ENCODE results near the gene FHOD3. TPM values are rescaled to one million over a fixed set of nuclear protein-coding genes. Genes with fewer than 3 reads are reported as not detected.

Gene FHOD3
- total RNA-seq, 1 experiment from 2014 or later = 0.34 TPM

DNA sequence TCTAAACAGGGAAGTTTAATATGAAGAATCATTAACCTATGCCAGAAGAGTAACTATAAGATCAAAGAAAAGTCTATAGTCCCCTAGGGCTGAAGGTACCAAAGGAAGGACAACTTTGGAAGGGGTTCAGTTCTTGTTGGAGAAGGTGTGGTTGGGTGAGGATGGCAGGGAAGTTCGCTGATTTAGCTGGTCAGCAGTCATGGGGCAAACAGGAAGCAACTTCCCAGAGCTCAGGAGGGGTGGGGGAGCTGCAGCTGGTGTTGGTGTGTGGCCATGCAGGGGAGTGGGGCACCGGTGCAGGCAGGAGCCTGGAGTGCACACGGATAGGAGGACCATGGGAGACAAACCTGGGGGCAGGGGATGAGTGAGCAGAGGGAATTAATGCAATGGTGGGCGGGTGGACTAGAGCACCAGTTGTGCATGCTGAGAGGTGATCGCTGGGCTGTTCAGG lies 34.0 kb downstream of the FHOD3 start:
- Histone ChIP-seq H3K9me3 (ENCODE audit: low read depth, low read length, poor library complexity, severe bottlenecking) (no peaks in the 10 kb centered on the region), H3K4me1 (ENCODE audit: insufficient read depth, low read length, poor library complexity, severe bottlenecking) (no peaks in the 10 kb centered on the region), H3K4me3 (ENCODE audit: low read depth, low read length, poor library complexity, severe bottlenecking) (no peak overlapping the region), H3K27ac (ENCODE audit: low read depth, low read length, poor library complexity, severe bottlenecking) (no peak overlapping the region), H3K27me3 (replicated peaks; ENCODE audit: insufficient read depth, low read depth, low read length, poor library complexity) (peaks cover 19% of the 10 kb centered on the region), H3K36me3 (ENCODE audit: insufficient read depth, low read length, poor library complexity, severe bottlenecking) (no peaks in the 10 kb centered on the region)
- TF ChIP-seq, protein P1, sequence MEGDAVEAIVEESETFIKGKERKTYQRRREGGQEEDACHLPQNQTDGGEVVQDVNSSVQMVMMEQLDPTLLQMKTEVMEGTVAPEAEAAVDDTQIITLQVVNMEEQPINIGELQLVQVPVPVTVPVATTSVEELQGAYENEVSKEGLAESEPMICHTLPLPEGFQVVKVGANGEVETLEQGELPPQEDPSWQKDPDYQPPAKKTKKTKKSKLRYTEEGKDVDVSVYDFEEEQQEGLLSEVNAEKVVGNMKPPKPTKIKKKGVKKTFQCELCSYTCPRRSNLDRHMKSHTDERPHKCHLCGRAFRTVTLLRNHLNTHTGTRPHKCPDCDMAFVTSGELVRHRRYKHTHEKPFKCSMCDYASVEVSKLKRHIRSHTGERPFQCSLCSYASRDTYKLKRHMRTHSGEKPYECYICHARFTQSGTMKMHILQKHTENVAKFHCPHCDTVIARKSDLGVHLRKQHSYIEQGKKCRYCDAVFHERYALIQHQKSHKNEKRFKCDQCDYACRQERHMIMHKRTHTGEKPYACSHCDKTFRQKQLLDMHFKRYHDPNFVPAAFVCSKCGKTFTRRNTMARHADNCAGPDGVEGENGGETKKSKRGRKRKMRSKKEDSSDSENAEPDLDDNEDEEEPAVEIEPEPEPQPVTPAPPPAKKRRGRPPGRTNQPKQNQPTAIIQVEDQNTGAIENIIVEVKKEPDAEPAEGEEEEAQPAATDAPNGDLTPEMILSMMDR (conservative IDR thresholded peaks at IDR 0.05; ENCODE audit: low read depth, low read length) = no peak
- TF ChIP-seq EZH2 (IDR thresholded peaks at IDR 0.05; ENCODE audit: borderline replicate concordance, low read depth, low read length, poor library complexity, severe bottlenecking) = no peak
- BruUV-seq (replicated peaks) = no TSS peak
- ChIA-PET CTCF (no interaction called here), POLR2A (ENCODE audit: low non-redundant PET) (no interaction called here)
- DNase-seq (ENCODE audit: low spot score) = no peak
- intact Hi-C loops (cut with micrococcal nuclease; ENCODE audit: unreplicated experiment) = no loop called here

DNA sequence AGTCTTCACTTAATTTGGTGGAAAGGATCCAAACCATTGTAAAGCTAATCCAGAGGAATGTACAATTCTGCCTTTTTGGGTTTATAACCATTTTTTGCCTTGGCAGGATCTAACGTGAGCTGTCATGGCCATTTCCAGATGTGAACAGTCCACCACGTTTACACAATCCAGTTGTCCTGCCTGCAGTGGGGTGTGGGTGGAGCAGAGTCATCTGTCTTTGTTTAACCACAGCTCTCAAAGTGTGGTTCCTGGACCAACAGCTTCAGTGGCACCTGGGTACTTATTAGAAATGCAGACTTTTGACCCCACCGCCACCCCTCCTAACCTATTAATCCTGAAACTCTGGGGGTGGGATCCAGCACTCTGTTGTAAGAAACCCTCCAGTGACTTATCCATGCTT lies 35.9 kb downstream of the FHOD3 start:
- no peaks in the 10 kb centered on the region for H3K9me3 ChIP-seq (ENCODE audit: low read depth, low read length, poor library complexity, severe bottlenecking)
- intact Hi-C loops (cut with micrococcal nuclease; ENCODE audit: unreplicated experiment) = no loop called here
- ChIA-PET CTCF (no interaction called here), POLR2A (ENCODE audit: low non-redundant PET) (interaction anchor here (0.6 kb wide), 1 partner anchor 276 kb away, joined by 3 read pairs; no protein-coding TSS in a partner anchor)
- no peaks in the 10 kb centered on the region for H3K36me3 ChIP-seq (ENCODE audit: insufficient read depth, low read length, poor library complexity, severe bottlenecking)
- H3K4me3 ChIP-seq (ENCODE audit: low read depth, low read length, poor library complexity, severe bottlenecking) = no peak overlapping the region
- peaks cover 15% of the 10 kb centered on the region for H3K27me3 ChIP-seq (replicated peaks; ENCODE audit: insufficient read depth, low read depth, low read length, poor library complexity)
- TF ChIP-seq, protein P1 (conservative IDR thresholded peaks at IDR 0.05; ENCODE audit: low read depth, low read length) = no peak
- no peak for TF ChIP-seq EZH2 (IDR thresholded peaks at IDR 0.05; ENCODE audit: borderline replicate concordance, low read depth, low read length, poor library complexity, severe bottlenecking)
- no TSS peak for BruUV-seq (replicated peaks)
- no peak for DNase-seq (ENCODE audit: low spot score)
- H3K27ac ChIP-seq (ENCODE audit: low read depth, low read length, poor library complexity, severe bottlenecking) = no peak overlapping the region
- no peaks in the 10 kb centered on the region for H3K4me1 ChIP-seq (ENCODE audit: insufficient read depth, low read length, poor library complexity, severe bottlenecking)

- H3K27me3 ChIP-seq (replicated peaks; ENCODE audit: insufficient read depth, low read depth, low read length, poor library complexity) = peaks cover 6% of the 10 kb centered on the region
- intact Hi-C loops (cut with micrococcal nuclease; ENCODE audit: unreplicated experiment) = no loop called here
- H3K4me3 ChIP-seq (ENCODE audit: low read depth, low read length, poor library complexity, severe bottlenecking) = no peak overlapping the region
- no peaks in the 10 kb centered on the region for H3K4me1 ChIP-seq (ENCODE audit: insufficient read depth, low read length, poor library complexity, severe bottlenecking)
- no peaks in the 10 kb centered on the region for H3K36me3 ChIP-seq (ENCODE audit: insufficient read depth, low read length, poor library complexity, severe bottlenecking)
- TF ChIP-seq, protein P1 (conservative IDR thresholded peaks at IDR 0.05; ENCODE audit: low read depth, low read length) = no peak
- TF ChIP-seq EZH2 (IDR thresholded peaks at IDR 0.05; ENCODE audit: borderline replicate concordance, low read depth, low read length, poor library complexity, severe bottlenecking) = no peak
- no peak overlapping the region for H3K27ac ChIP-seq (ENCODE audit: low read depth, low read length, poor library complexity, severe bottlenecking)
- ChIA-PET POLR2A (ENCODE audit: low non-redundant PET) (no interaction called here), CTCF (no interaction called here)
- H3K9me3 ChIP-seq (ENCODE audit: low read depth, low read length, poor library complexity, severe bottlenecking) = no peaks in the 10 kb centered on the region
- DNase-seq (ENCODE audit: low spot score) = no peak
- BruUV-seq (replicated peaks) = no TSS peak
These were observed 37.3 kb downstream of the FHOD3 start for GRCh38 chr18:36334798-36335197.

Data from A673 (cell line).